ENCODE results near the gene MTHFD2. TPM values are rescaled to one million over a fixed set of nuclear protein-coding genes. Genes with fewer than 3 reads are reported as not detected.
A peak's percentile ranks its signal among the peaks of the same experiment; 100 is the strongest.

The MTHFD2 gene
- total and polyA plus RNA-seq, 12 donors: 12.4 to 32.6 (median 19.0) TPM

GRCh38 chr2:74246496-74247195 is 48.2 kb downstream of the MTHFD2 start:
- ATAC-seq: no peak
- Histone ChIP-seq H3K27me3 (no peaks in the 10 kb centered on the region), H3K36me3 (peaks cover 0 to 3% (median 0%) of the 10 kb centered on the region in 9 donors), H3K4me3 (no peak overlapping the region), H3K9me3 (no peaks in the 10 kb centered on the region), H3K27ac (no peak overlapping the region), H3K4me1 (peaks cover 0 to 16% (median 4%) of the 10 kb centered on the region in 9 donors)
- no peak for TF ChIP-seq CTCF (IDR thresholded peaks at IDR 0.05)
- intact Hi-C loops (cut with DNase I): loop anchor here in 2 of 10 donors (5.0 kb wide), 2 partner anchors 91 to 151 kb away; no protein-coding TSS in a partner anchor
- WGBS, 2 donors: 94 to 96% methylated on average over 14 of the region's 14 CpGs
- DNase-seq: no peak

DNA sequence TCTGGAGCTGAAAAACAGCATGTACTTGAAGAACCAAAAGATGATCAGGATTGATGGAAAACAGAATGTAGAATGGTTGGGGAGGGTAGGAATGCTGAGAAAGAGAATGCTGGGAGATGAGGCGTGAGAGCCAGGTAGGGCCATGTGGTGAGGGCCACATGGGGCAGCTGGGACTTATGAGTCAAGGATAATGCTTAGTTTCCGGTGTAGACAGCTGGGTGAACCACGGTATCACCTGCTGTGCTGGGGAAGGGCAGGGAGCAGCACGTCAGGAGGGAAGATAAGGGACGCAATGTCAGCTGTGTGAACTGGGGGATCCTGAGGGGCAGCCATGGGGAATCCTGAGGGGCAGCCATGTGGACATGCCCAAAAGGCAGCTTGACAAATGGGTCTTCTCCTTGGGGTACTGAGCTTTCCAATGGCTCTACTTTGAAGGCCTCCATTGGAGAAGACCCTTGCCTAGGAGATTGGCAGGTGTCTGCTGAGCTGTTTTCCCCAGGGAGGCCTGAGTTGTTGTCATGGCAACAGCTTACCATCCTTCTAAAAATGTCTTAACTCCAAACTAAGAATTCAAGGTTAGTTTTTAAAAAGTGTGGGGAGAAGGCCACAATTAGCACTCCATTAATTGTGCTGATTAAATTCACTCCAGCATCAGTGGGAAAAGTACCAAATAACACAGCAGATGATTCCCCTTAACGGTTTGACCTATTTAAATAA is 51.1 kb downstream of the MTHFD2 start:
- H3K27ac ChIP-seq: no peak overlapping the region
- DNase-seq: no peak
- intact Hi-C loops (cut with DNase I): loop anchor here in 5 of 10 donors (2.0 to 5.0 kb wide), 4 partner anchors 85 to 148 kb away; no protein-coding TSS in a partner anchor
- WGBS, 2 donors: 69 to 71% methylated on average over 6 of the region's 6 CpGs
- TF ChIP-seq CTCF (IDR thresholded peaks at IDR 0.05): no peak
- H3K27me3 ChIP-seq: no peaks in the 10 kb centered on the region
- H3K4me1 ChIP-seq: peaks cover 0 to 10% (median 0%) of the 10 kb centered on the region in 9 donors
- peaks cover 0 to 9% (median 0%) of the 10 kb centered on the region in 9 donors for H3K36me3 ChIP-seq
- no peaks in the 10 kb centered on the region for H3K9me3 ChIP-seq
- ATAC-seq: no peak
- H3K4me3 ChIP-seq: no peak overlapping the region

DNA sequence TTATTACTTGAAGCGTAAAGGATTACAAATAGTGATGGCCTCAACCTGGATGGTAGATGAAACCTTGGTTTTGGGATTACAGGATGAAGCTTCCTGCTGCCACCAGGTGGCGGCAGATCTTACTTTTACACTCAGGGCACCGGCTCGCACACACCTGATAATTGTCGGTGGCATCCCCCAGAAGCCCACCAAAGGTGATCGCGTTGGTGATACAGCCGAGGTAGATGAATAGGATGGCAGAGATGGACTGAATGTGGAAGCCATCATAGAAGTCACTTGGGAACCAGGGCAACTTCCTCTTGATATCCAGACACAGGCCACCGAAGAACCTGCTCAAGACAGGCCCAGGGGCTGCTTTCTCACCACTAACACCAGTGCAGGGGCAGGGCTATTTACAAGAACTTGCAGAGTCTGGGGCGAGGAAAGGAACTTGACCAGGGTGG is 51.8 kb downstream of the MTHFD2 start:
- Histone ChIP-seq H3K27me3 (no peaks in the 10 kb centered on the region), H3K4me1 (peaks cover 0 to 11% (median 0%) of the 10 kb centered on the region in 9 donors), H3K27ac (no peak overlapping the region), H3K9me3 (no peaks in the 10 kb centered on the region), H3K4me3 (no peak overlapping the region), H3K36me3 (peaks cover 0 to 9% (median 0%) of the 10 kb centered on the region in 9 donors)
- DNase-seq (peak; percentile 25 to 36), ATAC-seq (peak in 1 of 8 donors; percentile 31)
- peak; percentile 56 to 84 (median 75) for TF ChIP-seq CTCF (IDR thresholded peaks at IDR 0.05)
- intact Hi-C loops (cut with DNase I): loop anchor here in 3 of 10 donors (2.0 to 5.0 kb wide), 3 partner anchors 85 to 142 kb away; no protein-coding TSS in a partner anchor
- WGBS, 2 donors: 32 to 36% methylated on average over 10 of the region's 10 CpGs

DNA sequence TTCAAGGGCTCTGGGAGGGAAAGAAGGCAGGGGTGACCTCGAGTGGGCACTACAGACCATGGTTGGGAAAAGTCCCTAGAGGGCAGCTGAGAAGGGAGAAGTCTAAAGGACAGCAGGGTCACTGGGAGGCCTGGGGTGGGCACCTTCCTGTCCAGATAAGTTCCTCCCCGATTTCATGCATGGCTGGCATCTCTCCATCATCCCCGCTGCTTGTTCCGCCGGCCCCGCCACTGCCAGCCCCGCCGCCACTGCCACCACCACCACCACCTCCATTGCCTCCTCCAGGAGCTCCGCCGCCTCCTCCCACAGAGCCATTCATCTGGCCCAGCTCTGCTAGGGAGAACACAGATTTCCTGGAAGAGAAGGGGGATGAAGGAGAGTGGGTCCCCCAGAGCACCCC is 53.6 kb downstream of the MTHFD2 start:
- ATAC-seq (no peak), DNase-seq (no peak)
- no peak for TF ChIP-seq CTCF (IDR thresholded peaks at IDR 0.05)
- intact Hi-C loops (cut with DNase I): loop anchor here in 2 of 10 donors (5.0 kb wide), 2 partner anchors 85 to 140 kb away; no protein-coding TSS in a partner anchor
- no peaks in the 10 kb centered on the region for H3K27me3 ChIP-seq
- 82 to 84% methylated on average over 10 of the region's 10 CpGs for WGBS, 2 donors
- peaks cover 0 to 11% (median 0%) of the 10 kb centered on the region in 9 donors for H3K4me1 ChIP-seq
- no peak overlapping the region for H3K4me3 ChIP-seq
- H3K27ac ChIP-seq: no peak overlapping the region
- H3K9me3 ChIP-seq: no peaks in the 10 kb centered on the region
- H3K36me3 ChIP-seq: peaks cover 0 to 9% (median 0%) of the 10 kb centered on the region in 9 donors
